ENCODE measurements around the gene DOCK4. TPM values are rescaled to one million over a fixed set of nuclear protein-coding genes. Genes with fewer than 3 reads are reported as not detected.

Gene DOCK4
- total RNA-seq, 1 experiment from 2014 or later, result 31.4 TPM

- Mint-ChIP-seq H3K27me3 (ENCODE audit: insufficient read depth, unreplicated experiment) (no peaks in the 10 kb centered on the region), H3K4me1 (ENCODE audit: insufficient read depth, unreplicated experiment) (peaks cover 18% of the 10 kb centered on the region), H3K36me3 (ENCODE audit: insufficient read depth, unreplicated experiment) (no peaks in the 10 kb centered on the region), H3K27ac (ENCODE audit: low read depth, unreplicated experiment) (peak overlapping the region; percentile 28), H3K4me3 (ENCODE audit: unreplicated experiment) (no peak overlapping the region), H3K9me3 (ENCODE audit: unreplicated experiment) (no peaks in the 10 kb centered on the region)
- TF ChIP-seq, protein P1, sequence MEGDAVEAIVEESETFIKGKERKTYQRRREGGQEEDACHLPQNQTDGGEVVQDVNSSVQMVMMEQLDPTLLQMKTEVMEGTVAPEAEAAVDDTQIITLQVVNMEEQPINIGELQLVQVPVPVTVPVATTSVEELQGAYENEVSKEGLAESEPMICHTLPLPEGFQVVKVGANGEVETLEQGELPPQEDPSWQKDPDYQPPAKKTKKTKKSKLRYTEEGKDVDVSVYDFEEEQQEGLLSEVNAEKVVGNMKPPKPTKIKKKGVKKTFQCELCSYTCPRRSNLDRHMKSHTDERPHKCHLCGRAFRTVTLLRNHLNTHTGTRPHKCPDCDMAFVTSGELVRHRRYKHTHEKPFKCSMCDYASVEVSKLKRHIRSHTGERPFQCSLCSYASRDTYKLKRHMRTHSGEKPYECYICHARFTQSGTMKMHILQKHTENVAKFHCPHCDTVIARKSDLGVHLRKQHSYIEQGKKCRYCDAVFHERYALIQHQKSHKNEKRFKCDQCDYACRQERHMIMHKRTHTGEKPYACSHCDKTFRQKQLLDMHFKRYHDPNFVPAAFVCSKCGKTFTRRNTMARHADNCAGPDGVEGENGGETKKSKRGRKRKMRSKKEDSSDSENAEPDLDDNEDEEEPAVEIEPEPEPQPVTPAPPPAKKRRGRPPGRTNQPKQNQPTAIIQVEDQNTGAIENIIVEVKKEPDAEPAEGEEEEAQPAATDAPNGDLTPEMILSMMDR (IDR thresholded peaks at IDR 0.05; ENCODE audit: unreplicated experiment), result no peak
- ChIA-PET POLR2A (interaction anchor here (0.7 to 1.9 kb wide), 2 partner anchors 13 to 14 kb away, joined by 3 to 5 read pairs; no protein-coding TSS in a partner anchor), CTCF (interaction anchor here (0.5 to 0.8 kb wide), 4 partner anchors 9 to 307 kb away, joined by 3 read pairs; no protein-coding TSS in a partner anchor)
- intact Hi-C loops (cut with micrococcal nuclease), result no loop called here
- no TSS peak for BruUV-seq (replicated peaks)
- DNase-seq (ENCODE audit: unreplicated experiment), result no peak
Measured at GRCh38 chr7:112058686-112059085, 147.5 kb downstream of the DOCK4 start.

GRCh38 chr7:112056409-112056808, 149.8 kb downstream of the DOCK4 start:
- H3K27ac Mint-ChIP-seq (ENCODE audit: low read depth, unreplicated experiment), result peak overlapping the region; percentile 97
- CTCF ChIA-PET, result interaction anchor here (0.6 to 1.9 kb wide), 5 partner anchors 22 to 147 kb away, joined by 3 to 6 read pairs (median 3); no protein-coding TSS in a partner anchor
- POLR2A ChIA-PET, result interaction anchor here (0.7 to 1.6 kb wide), 8 partner anchors 9 to 149 kb away, joined by 3 to 7 read pairs (median 4); no protein-coding TSS in a partner anchor
- peaks cover 25% of the 10 kb centered on the region for H3K4me1 Mint-ChIP-seq (ENCODE audit: insufficient read depth, unreplicated experiment)
- H3K36me3 Mint-ChIP-seq (ENCODE audit: insufficient read depth, unreplicated experiment), result no peaks in the 10 kb centered on the region
- peak; percentile 65 for DNase-seq (ENCODE audit: unreplicated experiment)
- intact Hi-C loops (cut with micrococcal nuclease), result no loop called here
- no peaks in the 10 kb centered on the region for H3K27me3 Mint-ChIP-seq (ENCODE audit: insufficient read depth, unreplicated experiment)
- H3K9me3 Mint-ChIP-seq (ENCODE audit: unreplicated experiment), result no peaks in the 10 kb centered on the region
- TF ChIP-seq, protein P1 (IDR thresholded peaks at IDR 0.05; ENCODE audit: unreplicated experiment), result no peak
- no peak overlapping the region for H3K4me3 Mint-ChIP-seq (ENCODE audit: unreplicated experiment)
- BruUV-seq (replicated peaks), result no TSS peak

DNA sequence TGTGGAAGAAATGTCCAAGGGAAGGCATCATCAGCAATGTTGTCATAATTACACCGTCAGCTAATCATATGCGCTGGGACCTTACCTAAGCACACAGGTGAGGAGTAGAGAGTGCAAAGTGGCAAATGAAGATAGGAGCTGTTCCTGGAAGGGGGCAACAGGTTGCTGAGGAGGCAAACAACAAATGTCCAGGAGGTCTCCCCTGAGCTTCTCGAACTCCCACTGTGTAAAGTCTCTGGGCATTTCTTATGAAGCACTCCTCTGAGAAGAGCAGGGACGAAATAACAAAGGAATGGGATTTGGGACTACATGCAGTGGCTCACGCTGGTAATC, 152.5 kb downstream of the DOCK4 start:
- Mint-ChIP-seq H3K4me1 (ENCODE audit: insufficient read depth, unreplicated experiment) (peaks cover 14% of the 10 kb centered on the region), H3K36me3 (ENCODE audit: insufficient read depth, unreplicated experiment) (no peaks in the 10 kb centered on the region), H3K27me3 (ENCODE audit: insufficient read depth, unreplicated experiment) (no peaks in the 10 kb centered on the region), H3K9me3 (ENCODE audit: unreplicated experiment) (no peaks in the 10 kb centered on the region), H3K4me3 (ENCODE audit: unreplicated experiment) (no peak overlapping the region), H3K27ac (ENCODE audit: low read depth, unreplicated experiment) (peak overlapping the region; percentile 63)
- DNase-seq (ENCODE audit: unreplicated experiment), result no peak
- intact Hi-C loops (cut with micrococcal nuclease), result no loop called here
- TF ChIP-seq, protein P1 (IDR thresholded peaks at IDR 0.05; ENCODE audit: unreplicated experiment), result no peak
- BruUV-seq (replicated peaks), result no TSS peak
- ChIA-PET CTCF (interaction anchor here (0.6 to 1.2 kb wide), 4 partner anchors 10 to 84 kb away, joined by 3 to 5 read pairs (median 4); no protein-coding TSS in a partner anchor), POLR2A (interaction anchor here (1.6 kb wide), 1 partner anchor 10 kb away, joined by 7 read pairs; no protein-coding TSS in a partner anchor)

DNA sequence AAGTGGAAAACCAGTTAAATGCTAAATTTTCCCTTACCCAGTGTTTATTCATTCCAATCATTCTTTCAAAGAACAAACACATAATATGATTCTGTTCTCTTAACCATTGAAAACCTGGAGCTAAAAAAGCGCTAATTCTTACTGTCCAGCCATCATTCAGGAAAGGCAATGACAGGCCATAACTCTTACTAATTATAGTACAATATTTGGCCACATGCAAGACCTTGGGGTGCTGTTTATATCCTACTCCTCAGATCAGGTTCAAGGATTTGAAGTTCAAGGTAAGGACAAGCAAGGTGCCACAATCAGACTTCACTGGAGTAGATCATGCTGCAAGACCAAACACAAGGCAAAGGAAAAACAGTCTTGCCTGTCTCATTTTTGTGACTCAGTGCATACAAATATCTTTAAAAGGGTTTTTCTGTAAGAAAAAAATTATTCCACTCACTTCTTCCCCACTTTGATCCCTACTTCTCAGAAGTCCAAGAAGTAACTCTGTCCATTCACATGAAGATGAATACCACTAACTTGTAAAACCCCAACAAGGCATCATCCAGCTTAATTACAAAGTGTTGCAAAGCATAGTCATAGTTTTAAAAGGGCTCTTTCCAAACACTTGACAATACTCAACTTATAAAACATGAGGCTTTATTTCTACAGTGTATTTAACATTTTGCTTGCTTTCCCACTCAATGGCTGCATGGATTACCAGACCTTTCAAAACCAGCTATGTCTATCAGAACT, 153.0 kb downstream of the DOCK4 start:
- intact Hi-C loops (cut with micrococcal nuclease), result no loop called here

More for the DNA sequence above, 153.0 kb downstream of the DOCK4 start:
- no peak for DNase-seq (ENCODE audit: unreplicated experiment)
- no peaks in the 10 kb centered on the region for H3K36me3 Mint-ChIP-seq (ENCODE audit: insufficient read depth, unreplicated experiment)
- no peaks in the 10 kb centered on the region for H3K27me3 Mint-ChIP-seq (ENCODE audit: insufficient read depth, unreplicated experiment)
- H3K4me3 Mint-ChIP-seq (ENCODE audit: unreplicated experiment), result no peak overlapping the region
- CTCF ChIA-PET, result interaction anchor here (0.6 to 1.2 kb wide), 4 partner anchors 10 to 83 kb away, joined by 3 to 5 read pairs (median 4); no protein-coding TSS in a partner anchor
- peak overlapping the region; percentile 63 for H3K27ac Mint-ChIP-seq (ENCODE audit: low read depth, unreplicated experiment)
- H3K9me3 Mint-ChIP-seq (ENCODE audit: unreplicated experiment), result no peaks in the 10 kb centered on the region
- H3K4me1 Mint-ChIP-seq (ENCODE audit: insufficient read depth, unreplicated experiment), result peaks cover 14% of the 10 kb centered on the region
- POLR2A ChIA-PET, result interaction anchor here (1.6 kb wide), 1 partner anchor 9 kb away, joined by 7 read pairs; no protein-coding TSS in a partner anchor
- no TSS peak for BruUV-seq (replicated peaks)
- TF ChIP-seq, protein P1 (IDR thresholded peaks at IDR 0.05; ENCODE audit: unreplicated experiment), result no peak

All from MCF 10A (cell line).